SKM-1 (cell line): ENCODE results near the gene KHSRP.
"Not testable (repeated sequence)": the region's sequence is repeated elsewhere in the genome, so short reads cannot be mapped to it uniquely, and the experiment has no call there.

Source experiments
- DNase-seq: peaks from one replicate; lab custom pipeline; 2025; ENCODE audit not compliant: unreplicated experiment; lab: John Stamatoyannopoulos, UW

Gene KHSRP

GRCh38 chr19:6452223-6452614 is 27.6 kb upstream of the KHSRP start:
- DNase-seq = no peak

GRCh38 chr19:6451583-6452222 is 27.1 kb upstream of the KHSRP start:
- no peak for DNase-seq

- no peak for DNase-seq
These were observed 25.6 kb upstream of the KHSRP start for GRCh38 chr19:6450166-6450565.

GRCh38 chr19:6448045-6448444 is 23.4 kb upstream of the KHSRP start:
- no peak for DNase-seq

- no peak for DNase-seq
These were observed 21.8 kb upstream of the KHSRP start for GRCh38 chr19:6446452-6446851.

- DNase-seq = no peak
These were observed 19.4 kb upstream of the KHSRP start for GRCh38 chr19:6443986-6444385.

GRCh38 chr19:6442087-6442688 is 17.6 kb upstream of the KHSRP start:
- DNase-seq = no peak

GRCh38 chr19:6440905-6441304 is 16.3 kb upstream of the KHSRP start:
- DNase-seq = no peak

- no peak for DNase-seq
These were observed 15.1 kb upstream of the KHSRP start for GRCh38 chr19:6439743-6440142.

GRCh38 chr19:6433663-6434062 is 9.1 kb upstream of the KHSRP start, which contains the start of gene SLC25A41:
Gene SLC25A41, minus strand, starts transcription at chr19:6433763. Its CDS starts 70 bp downstream, at chr19:6433693.
- no peak for DNase-seq

GRCh38 chr19:6433165-6433564 is 8.6 kb upstream of the KHSRP start:
- no peak for DNase-seq

GRCh38 chr19:6431891-6432290 is 7.3 kb upstream of the KHSRP start:
- no peak for DNase-seq

- DNase-seq = peak; percentile 59
These were observed 5.0 kb upstream of the KHSRP start for GRCh38 chr19:6429419-6430221.

GRCh38 chr19:6428692-6429418 is 4.2 kb upstream of the KHSRP start:
- DNase-seq = not testable (repeated sequence)

- DNase-seq = no peak
These were observed 2.5 kb upstream of the KHSRP start for GRCh38 chr19:6427131-6427530.

GRCh38 chr19:6425732-6426620 is 1.4 kb upstream of the KHSRP start:
- peak; percentile 33 for DNase-seq

GRCh38 chr19:6424939-6425731 is 524 bp upstream of the KHSRP start:
- DNase-seq = peak; percentile 100

- no peak for DNase-seq
These were observed 964 bp downstream of the KHSRP start for GRCh38 chr19:6423499-6424194.
